ENCODE results near the gene BSDC1. TPM values are rescaled to one million over a fixed set of nuclear protein-coding genes. Genes with fewer than 3 reads are reported as not detected.
A peak's percentile ranks its signal among the peaks of the same experiment; 100 is the strongest.

BSDC1 gene
- total RNA-seq, 2 experiments from 2014 or later: 29.4 to 36.9 TPM

DNA sequence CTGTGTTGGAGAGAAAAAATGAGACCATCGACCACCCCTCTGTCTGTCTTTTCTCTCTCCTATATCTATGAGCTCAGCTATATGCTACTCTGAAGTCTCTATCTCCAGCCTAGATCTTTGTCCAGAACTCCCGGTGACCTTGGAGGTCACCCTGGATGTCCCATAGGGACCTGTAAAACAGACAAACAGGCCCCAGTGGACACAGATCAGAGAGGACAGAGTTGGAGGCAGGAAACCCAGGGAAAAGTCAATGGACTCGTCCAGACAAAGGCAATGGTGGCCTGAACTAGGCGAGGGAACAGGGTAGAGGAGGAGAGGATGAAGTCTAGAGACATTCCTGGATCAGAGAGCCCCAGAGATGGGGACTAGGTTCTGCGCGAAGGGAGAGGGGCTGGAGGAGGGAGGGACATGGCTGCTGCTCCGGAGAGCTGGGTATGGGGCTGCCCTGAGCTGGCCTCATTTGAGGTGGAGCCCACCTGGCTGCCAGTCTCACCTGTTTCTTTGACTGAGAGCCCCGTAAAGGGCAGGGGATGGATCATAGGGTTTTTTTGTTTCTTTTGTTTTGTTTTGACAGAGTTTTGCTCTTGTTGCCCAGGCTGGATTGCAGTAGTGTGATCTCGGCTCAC, 47.6 kb downstream of the BSDC1 start:
- DNase-seq (no peak), ATAC-seq (no peak)
- ChIA-PET CTCF (interaction anchor here (0.7 kb wide), 1 partner anchor 68 kb away, joined by 3 read pairs; no protein-coding TSS in a partner anchor), POLR2A (no interaction called here)
- Mint-ChIP-seq H3K4me3 (no peak overlapping the region), H3K9me3 (ENCODE audit: low read depth) (peaks cover 2% of the 10 kb centered on the region), H3K27ac (no peak overlapping the region), H3K36me3 (ENCODE audit: low read depth) (no peaks in the 10 kb centered on the region), H3K4me1 (peaks cover 37% of the 10 kb centered on the region), H3K27me3 (no peaks in the 10 kb centered on the region)
- intact Hi-C loops (cut with DNase I, micrococcal nuclease): no loop called here

GRCh38 chr1:32345289-32345827, 48.9 kb downstream of the BSDC1 start:
- intact Hi-C loops (cut with DNase I, micrococcal nuclease): no loop called here
- no peaks in the 10 kb centered on the region for H3K36me3 Mint-ChIP-seq (ENCODE audit: low read depth)
- H3K27ac Mint-ChIP-seq: peak overlapping the region; percentile 32
- ChIA-PET CTCF (interaction anchor here (0.6 to 1.6 kb wide), 6 partner anchors 9 to 652 kb away, joined by 3 to 4 read pairs (median 3); partner anchors contain the start of gene MARCKSL1), POLR2A (interaction anchor here (0.6 to 1.3 kb wide), 4 partner anchors 9 to 94 kb away, joined by 3 to 4 read pairs (median 3); partner anchors contain the start of genes LCK and MARCKSL1)
- H3K4me3 Mint-ChIP-seq: no peak overlapping the region
- ATAC-seq (no peak), DNase-seq (no peak)
- H3K9me3 Mint-ChIP-seq (ENCODE audit: low read depth): peaks cover under 1% of the 10 kb centered on the region
- no peaks in the 10 kb centered on the region for H3K27me3 Mint-ChIP-seq
- peaks cover 31% of the 10 kb centered on the region for H3K4me1 Mint-ChIP-seq

DNA sequence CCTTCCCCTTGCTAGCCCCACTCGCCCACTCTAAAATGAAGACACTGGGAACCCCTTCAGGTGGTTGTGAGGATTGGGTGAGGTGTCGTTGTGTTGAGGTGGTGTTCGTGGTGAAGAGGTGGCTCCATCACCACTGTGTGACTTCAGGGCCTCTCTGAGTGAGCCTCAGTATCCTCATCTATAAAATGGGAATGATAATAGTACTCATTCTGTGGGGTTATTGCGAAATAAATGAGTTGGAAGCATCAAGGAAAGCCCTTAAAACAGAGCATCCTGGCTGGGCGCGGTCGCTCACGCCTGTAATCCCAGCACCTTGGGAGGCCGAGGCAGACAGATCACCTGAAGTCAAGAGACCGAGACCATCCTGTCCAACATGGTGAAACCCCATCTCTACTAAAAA, 51.5 kb downstream of the BSDC1 start:
- no peak overlapping the region for H3K27ac Mint-ChIP-seq
- intact Hi-C loops (cut with DNase I, micrococcal nuclease): no loop called here
- no peak for DNase-seq
- H3K27me3 Mint-ChIP-seq: no peaks in the 10 kb centered on the region
- peaks cover 38% of the 10 kb centered on the region for H3K4me1 Mint-ChIP-seq
- ChIA-PET CTCF (no interaction called here), POLR2A (no interaction called here)
- no peaks in the 10 kb centered on the region for H3K9me3 Mint-ChIP-seq (ENCODE audit: low read depth)
- no peak overlapping the region for H3K4me3 Mint-ChIP-seq
- H3K36me3 Mint-ChIP-seq (ENCODE audit: low read depth): no peaks in the 10 kb centered on the region
- ATAC-seq: no peak

DNA sequence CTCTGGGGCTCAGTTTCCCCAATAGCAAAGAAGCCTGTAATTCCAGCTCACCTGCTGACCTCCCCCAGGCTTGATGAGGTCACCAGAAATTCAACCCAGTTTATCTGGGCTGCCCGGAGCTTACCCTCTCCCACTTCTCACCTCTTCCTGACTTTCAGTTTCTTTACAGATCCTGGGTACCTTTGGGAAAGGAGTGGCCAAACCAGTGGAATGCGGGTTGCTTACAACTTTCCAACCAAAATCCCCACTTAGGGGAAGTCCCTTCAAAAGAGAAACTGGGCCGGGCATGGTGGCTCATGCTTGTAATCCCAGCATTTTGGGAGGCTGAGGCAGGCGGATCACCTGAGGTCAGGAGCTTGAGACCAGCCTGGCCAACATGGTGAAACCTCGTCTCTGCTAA, 52.3 kb downstream of the BSDC1 start:
- no peak for DNase-seq
- ChIA-PET CTCF (no interaction called here), POLR2A (no interaction called here)
- Mint-ChIP-seq H3K27me3 (no peaks in the 10 kb centered on the region), H3K9me3 (ENCODE audit: low read depth) (no peaks in the 10 kb centered on the region), H3K4me1 (peaks cover 45% of the 10 kb centered on the region), H3K27ac (no peak overlapping the region), H3K36me3 (ENCODE audit: low read depth) (no peaks in the 10 kb centered on the region), H3K4me3 (no peak overlapping the region)
- intact Hi-C loops (cut with DNase I, micrococcal nuclease): no loop called here
- ATAC-seq: no peak

DNA sequence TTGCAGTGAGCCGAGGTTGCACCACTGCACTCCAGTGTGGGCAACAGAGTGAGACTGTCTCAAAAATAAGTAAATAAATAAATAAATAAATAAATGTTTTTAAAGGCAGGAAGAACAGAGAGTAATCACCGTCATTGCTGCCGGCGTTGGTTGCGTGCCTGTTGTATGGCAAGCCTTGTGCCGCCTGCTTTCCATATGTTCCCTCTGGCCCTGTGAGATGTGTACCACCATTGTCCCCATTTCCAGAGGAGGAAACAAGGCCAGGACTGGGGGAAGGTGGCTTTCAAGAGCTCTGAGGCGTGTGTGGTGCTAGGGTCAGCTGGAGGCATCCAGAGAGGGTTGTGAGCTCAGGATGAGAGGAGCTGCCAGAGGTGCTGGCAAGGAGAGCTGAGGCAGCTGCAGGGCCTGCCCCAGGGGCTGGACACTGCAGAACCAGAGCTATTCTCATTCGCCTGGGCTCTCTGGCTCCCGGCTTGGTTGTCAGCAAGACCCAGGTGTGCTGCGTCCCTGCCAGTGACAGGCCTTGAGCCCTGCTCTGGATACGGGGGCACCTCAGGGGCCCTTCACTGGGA, 53.0 kb downstream of the BSDC1 start:
- ChIA-PET POLR2A (no interaction called here), CTCF (interaction anchor here (0.5 to 1.0 kb wide), 2 partner anchors 11 to 122 kb away, joined by 3 to 5 read pairs; no protein-coding TSS in a partner anchor)
- H3K36me3 Mint-ChIP-seq (ENCODE audit: low read depth): no peaks in the 10 kb centered on the region
- intact Hi-C loops (cut with DNase I, micrococcal nuclease): no loop called here
- no peak for ATAC-seq
- no peak overlapping the region for H3K27ac Mint-ChIP-seq
- H3K4me3 Mint-ChIP-seq: no peak overlapping the region
- peaks cover 47% of the 10 kb centered on the region for H3K4me1 Mint-ChIP-seq
- no peaks in the 10 kb centered on the region for H3K27me3 Mint-ChIP-seq
- no peak for DNase-seq
- no peaks in the 10 kb centered on the region for H3K9me3 Mint-ChIP-seq (ENCODE audit: low read depth)

GRCh38 chr1:32339363-32339978, 54.8 kb downstream of the BSDC1 start:
- ChIA-PET CTCF (interaction anchor here (0.9 kb wide), 1 partner anchor 124 kb away, joined by 4 read pairs; no protein-coding TSS in a partner anchor), POLR2A (interaction anchor here (0.5 to 0.7 kb wide), 2 partner anchors 33 to 82 kb away, joined by 3 read pairs; no protein-coding TSS in a partner anchor)
- peak; percentile 75 for DNase-seq
- peak; percentile 83 for ATAC-seq
- no peak overlapping the region for H3K27ac Mint-ChIP-seq
- peaks cover 4% of the 10 kb centered on the region for H3K36me3 Mint-ChIP-seq (ENCODE audit: low read depth)
- intact Hi-C loops (cut with DNase I, micrococcal nuclease): loop anchor here in 1 of 2 experiments (5.0 kb wide), 1 partner anchor 117 kb away; the partner anchor contains the start of genes EIF3I and TMEM234
- no peak overlapping the region for H3K4me3 Mint-ChIP-seq
- no peaks in the 10 kb centered on the region for H3K27me3 Mint-ChIP-seq
- H3K9me3 Mint-ChIP-seq (ENCODE audit: low read depth): no peaks in the 10 kb centered on the region
- H3K4me1 Mint-ChIP-seq: peaks cover 39% of the 10 kb centered on the region

DNA sequence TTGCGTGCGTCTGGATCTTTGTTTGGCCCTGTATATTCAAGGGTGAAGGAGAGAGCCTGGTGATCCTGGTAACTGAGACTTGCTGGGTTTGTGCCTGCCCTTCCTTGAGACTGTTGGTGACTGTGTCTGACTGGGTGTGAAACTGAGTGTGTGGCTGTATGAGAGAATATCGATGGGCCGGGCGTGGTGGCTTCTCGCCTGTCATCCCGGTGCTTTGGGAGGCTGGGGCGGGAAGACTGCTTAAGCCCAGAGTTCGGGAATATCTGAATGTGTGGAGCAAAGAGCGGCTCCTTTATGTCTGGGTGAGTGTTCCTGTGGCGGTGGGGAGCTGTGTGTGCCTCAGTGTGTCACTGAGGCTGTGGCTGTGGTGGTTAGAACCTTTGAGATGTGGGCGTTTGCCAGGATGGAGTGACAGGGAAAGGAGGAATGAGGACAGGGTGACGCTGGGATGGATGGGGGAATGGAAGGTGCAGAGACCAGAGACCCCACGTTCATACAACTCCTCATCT, 55.5 kb downstream of the BSDC1 start:
- peaks cover 8% of the 10 kb centered on the region for H3K36me3 Mint-ChIP-seq (ENCODE audit: low read depth)

DNA sequence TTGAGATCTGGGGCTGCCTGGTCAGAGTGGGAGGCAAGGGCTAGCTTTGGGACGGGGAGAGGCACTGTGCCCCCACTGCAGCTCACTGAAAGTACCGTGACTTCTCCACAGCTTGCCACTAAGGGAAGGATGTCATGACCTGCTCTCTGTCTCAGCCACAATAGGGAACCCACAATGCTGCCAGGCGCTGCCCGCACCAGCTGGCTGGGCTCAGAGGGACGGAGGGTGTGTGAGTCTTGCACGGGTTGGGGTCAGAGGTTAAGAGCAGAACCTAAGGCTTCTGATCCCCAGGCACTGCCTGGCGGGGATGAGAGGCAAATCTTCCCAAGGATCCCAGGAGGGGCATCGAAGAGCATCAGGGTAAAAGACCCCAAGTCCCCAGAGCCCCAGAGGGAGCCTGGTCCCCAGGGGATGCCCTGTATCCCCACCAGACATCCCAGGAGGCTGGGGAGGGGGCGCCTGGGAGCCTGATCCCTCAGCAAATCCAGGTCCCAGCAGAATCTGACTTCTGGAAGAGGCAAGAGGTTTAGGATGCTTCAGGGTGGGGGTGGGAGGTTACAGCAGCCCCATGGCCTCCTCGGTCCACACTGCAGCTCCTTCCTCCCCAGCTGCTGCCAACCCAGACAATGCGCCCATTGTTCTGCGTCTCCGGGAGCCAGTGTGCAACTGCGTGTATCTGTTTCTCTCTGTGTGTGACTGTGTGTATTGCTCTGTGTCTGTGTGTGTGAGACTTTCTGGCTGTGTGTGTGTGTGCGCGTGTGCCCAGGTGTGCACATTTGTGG, 56.2 kb downstream of the BSDC1 start:
- no peak overlapping the region for H3K27ac Mint-ChIP-seq
- ChIA-PET CTCF (interaction anchor here (0.6 to 2.4 kb wide), 3 partner anchors 15 to 122 kb away, joined by 3 to 8 read pairs (median 4); no protein-coding TSS in a partner anchor), POLR2A (interaction anchor here (1.3 kb wide), 1 partner anchor 13 kb away, joined by 6 read pairs; no protein-coding TSS in a partner anchor)
- no peak for ATAC-seq
- no peaks in the 10 kb centered on the region for H3K27me3 Mint-ChIP-seq
- no peaks in the 10 kb centered on the region for H3K9me3 Mint-ChIP-seq (ENCODE audit: low read depth)
- no peak overlapping the region for H3K4me3 Mint-ChIP-seq
- intact Hi-C loops (cut with DNase I, micrococcal nuclease): loop anchor here in 1 of 2 experiments (5.0 kb wide), 1 partner anchor 116 kb away; the partner anchor contains the start of genes EIF3I and TMEM234
- peaks cover 51% of the 10 kb centered on the region for H3K4me1 Mint-ChIP-seq
- DNase-seq: peak; percentile 38
- peaks cover 12% of the 10 kb centered on the region for H3K36me3 Mint-ChIP-seq (ENCODE audit: low read depth)

More for the DNA sequence above, 55.5 kb downstream of the BSDC1 start:
- ATAC-seq (no peak), DNase-seq (no peak)
- Mint-ChIP-seq H3K4me1 (peaks cover 47% of the 10 kb centered on the region), H3K27ac (no peak overlapping the region), H3K9me3 (ENCODE audit: low read depth) (no peaks in the 10 kb centered on the region), H3K27me3 (no peaks in the 10 kb centered on the region), H3K4me3 (no peak overlapping the region)
- ChIA-PET POLR2A (interaction anchor here (0.7 kb wide), 1 partner anchor 34 kb away, joined by 3 read pairs; no protein-coding TSS in a partner anchor), CTCF (interaction anchor here (0.6 kb wide), 1 partner anchor 123 kb away, joined by 3 read pairs; no protein-coding TSS in a partner anchor)
- intact Hi-C loops (cut with DNase I, micrococcal nuclease): loop anchor here in 1 of 2 experiments (5.0 kb wide), 1 partner anchor 116 kb away; the partner anchor contains the start of genes EIF3I and TMEM234

- intact Hi-C loops (cut with DNase I, micrococcal nuclease): loop anchor here in 1 of 2 experiments (1.0 to 5.0 kb wide), 6 partner anchors 14 to 480 kb away; partner anchors contain the start of genes BSDC1, EIF3I, LCK and S100PBP
- peak; percentile 78 for DNase-seq
Measured at GRCh38 chr1:32336963-32337675, 57.1 kb downstream of the BSDC1 start.

DNA sequence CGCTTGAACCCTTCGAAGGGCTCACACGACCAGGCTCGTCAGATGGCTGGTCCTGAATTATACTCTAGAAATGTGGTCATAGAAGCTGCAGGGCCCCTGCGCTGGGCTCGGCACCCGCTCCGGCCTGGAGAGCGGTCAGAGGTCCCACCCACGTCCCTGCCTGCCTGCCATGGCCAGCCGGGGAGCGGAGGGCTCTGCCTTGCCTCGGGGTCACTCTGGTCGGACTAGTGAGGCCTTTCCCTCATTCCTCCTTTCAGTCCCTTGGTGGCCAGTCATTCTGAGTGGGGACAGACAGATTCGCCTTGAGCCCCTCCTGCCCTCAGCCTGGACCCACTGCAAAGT, 57.7 kb downstream of the BSDC1 start:
- Mint-ChIP-seq H3K27ac (no peak overlapping the region), H3K4me3 (no peak overlapping the region), H3K36me3 (ENCODE audit: low read depth) (peaks cover 17% of the 10 kb centered on the region), H3K9me3 (ENCODE audit: low read depth) (no peaks in the 10 kb centered on the region), H3K27me3 (no peaks in the 10 kb centered on the region), H3K4me1 (peaks cover 52% of the 10 kb centered on the region)
- ChIA-PET POLR2A (interaction anchor here (0.9 to 1.9 kb wide), 16 partner anchors 8 to 264 kb away, joined by 3 to 15 read pairs (median 4); partner anchors contain the start of genes BSDC1, CCDC28B, HDAC1 and IQCC), CTCF (interaction anchor here (0.6 to 2.4 kb wide), 8 partner anchors 14 to 258 kb away, joined by 3 to 8 read pairs (median 6); no protein-coding TSS in a partner anchor)
- intact Hi-C loops (cut with DNase I, micrococcal nuclease): loop anchor here in 1 of 2 experiments (1.0 to 5.0 kb wide), 6 partner anchors 15 to 481 kb away; partner anchors contain the start of genes BSDC1, EIF3I, LCK and S100PBP
- DNase-seq: no peak
- no peak for ATAC-seq

More at GRCh38 chr1:32336963-32337675, 57.1 kb downstream of the BSDC1 start:
- no peak overlapping the region for H3K4me3 Mint-ChIP-seq
- peak; percentile 45 for ATAC-seq
- no peaks in the 10 kb centered on the region for H3K27me3 Mint-ChIP-seq
- POLR2A ChIA-PET: interaction anchor here (1.3 to 1.9 kb wide), 2 partner anchors 14 to 82 kb away, joined by 5 to 6 read pairs; no protein-coding TSS in a partner anchor
- no peaks in the 10 kb centered on the region for H3K9me3 Mint-ChIP-seq (ENCODE audit: low read depth)
- H3K36me3 Mint-ChIP-seq (ENCODE audit: low read depth): peaks cover 12% of the 10 kb centered on the region
- H3K4me1 Mint-ChIP-seq: peaks cover 49% of the 10 kb centered on the region
- CTCF ChIA-PET: interaction anchor here (0.6 to 2.4 kb wide), 6 partner anchors 16 to 121 kb away, joined by 3 to 8 read pairs (median 6); no protein-coding TSS in a partner anchor
- no peak overlapping the region for H3K27ac Mint-ChIP-seq

All from activated CD4-positive, alpha-beta T cell treated with anti-CD3 and anti-CD28 coated beads for 36 hours (primary cell).